WTC11 (cell line): ENCODE results near the gene SLC7A6OS. TPM values are rescaled to one million over a fixed set of nuclear protein-coding genes. Genes with fewer than 3 reads are reported as not detected.

Experiments used
- ATAC-seq: fragments of 200-7000 bp; cut with Tn5 transposase; 2 replicates; pipeline ENCODE4 v1.10.0; 2021; ENCODE audit warnings: mild to moderate bottlenecking, moderate library complexity
- CTCF ChIA-PET: fragments of 300-600 bp; sonication (Branson Sonifier 250); formaldehyde crosslinking; loops from one replicate; lab custom pipeline; 2021; ENCODE audit warnings: antibody characterized with exemption; lab: Charles Lee
- POLR2A ChIA-PET: fragments of 350-600 bp; sonication (Branson Sonifier 250); formaldehyde crosslinking; loops from one replicate; lab custom pipeline; 2021; ENCODE audit warnings: antibody characterized with exemption; lab: Charles Lee
- DNase-seq: peaks from one replicate; pipeline ENCODE4 v3.0.0; 2021; ENCODE audit warnings: low spot score
- H3K27ac Mint-ChIP-seq: 2 replicates; pipeline ENCODE4 v1.8.0; 2021; ENCODE audit warnings: mixed read lengths
- H3K27me3 Mint-ChIP-seq: 2 replicates; pipeline ENCODE4 v1.8.0; 2021; ENCODE audit warnings: low read depth, mild to moderate bottlenecking, moderate library complexity, mixed read lengths
- H3K36me3 Mint-ChIP-seq: 2 replicates; pipeline ENCODE4 v1.8.0; 2021; ENCODE audit warnings: mixed read lengths
- H3K4me1 Mint-ChIP-seq: 2 replicates; pipeline ENCODE4 v1.8.0; 2022; ENCODE audit warnings: mixed read lengths
- H3K4me3 Mint-ChIP-seq: 2 replicates; pipeline ENCODE4 v1.8.0; 2021; ENCODE audit warnings: mild to moderate bottlenecking, moderate library complexity, mixed read lengths
- H3K9me3 Mint-ChIP-seq: 2 replicates; pipeline ENCODE4 v1.8.0; 2021; ENCODE audit warnings: mixed read lengths
- AFF4 ChIP-seq: sonication (generic); formaldehyde crosslinking; IDR thresholded peaks from 2 replicates; pipeline ENCODE4 v1.8.1; 2023; ENCODE audit warnings: mild to moderate bottlenecking, missing genetic modification reagents, borderline replicate concordance
- ATF2 ChIP-seq: sonication (generic); formaldehyde crosslinking; IDR thresholded peaks from 2 replicates; pipeline ENCODE4 v1.8.1; 2022; ENCODE audit warnings: low read depth, missing genetic modification reagents, borderline replicate concordance
- E2F5 ChIP-seq: sonication (generic); formaldehyde crosslinking; IDR thresholded peaks from 2 replicates; pipeline ENCODE4 v1.8.1; 2022; ENCODE audit warnings: mild to moderate bottlenecking, moderate library complexity, missing genetic modification reagents
- FOXP1 ChIP-seq: sonication (generic); formaldehyde crosslinking; IDR thresholded peaks from 2 replicates; pipeline ENCODE4 v1.8.0; 2022; ENCODE audit warnings: missing genetic modification reagents, mild to moderate bottlenecking, moderate library complexity, borderline replicate concordance
- GABPB1 ChIP-seq: sonication (generic); formaldehyde crosslinking; IDR thresholded peaks from 2 replicates; pipeline ENCODE4 v1.8.1; 2023; ENCODE audit warnings: mild to moderate bottlenecking, missing genetic modification reagents
- IRF1 ChIP-seq: sonication (generic); formaldehyde crosslinking; IDR thresholded peaks from 2 replicates; pipeline ENCODE4 v1.8.0; 2023; ENCODE audit warnings: missing genetic modification reagents
- MXD4 ChIP-seq: fragments of 250-450 bp; sonication (Bioruptor Pico); IDR thresholded peaks from 2 replicates; pipeline ENCODE4 v1.8.0; 2021; ENCODE audit warnings: mild to moderate bottlenecking, moderate library complexity, borderline replicate concordance
- NFYB ChIP-seq: sonication (generic); formaldehyde crosslinking; conservative IDR thresholded peaks from 2 replicates; pipeline ENCODE4 v1.8.0; 2022; ENCODE audit warnings: low read depth, missing genetic modification reagents
- TP53 ChIP-seq: sonication (generic); formaldehyde crosslinking; IDR thresholded peaks from 2 replicates; pipeline ENCODE4 v1.8.1; 2023; ENCODE audit warnings: mild to moderate bottlenecking, missing genetic modification reagents
- ZNF416 ChIP-seq: fragments of 250-450 bp; sonication (Bioruptor Pico); IDR thresholded peaks from 2 replicates; pipeline ENCODE4 v1.9.0; 2021; ENCODE audit warnings: mild to moderate bottlenecking, inconsistent platforms
- ZNF425 ChIP-seq: fragments of 250-450 bp; sonication (Bioruptor Pico); conservative IDR thresholded peaks from 2 replicates; pipeline ENCODE4 v1.9.0; 2021; ENCODE audit warnings: mild to moderate bottlenecking
- total RNA-seq: library from RNA; stranded (reverse); gene quantifications from 3 replicates; pipeline ENCODE4 v1.2.3, GENCODE V29; 2021

SLC7A6OS gene
- total RNA-seq, 1 experiment from 2014 or later: 22.6 TPM

- DNase-seq: no peak
- Mint-ChIP-seq H3K9me3 (no peaks in the 10 kb centered on the region), H3K27ac (no peak overlapping the region), H3K4me1 (no peaks in the 10 kb centered on the region), H3K27me3 (no peaks in the 10 kb centered on the region), H3K4me3 (no peak overlapping the region), H3K36me3 (peaks cover 20% of the 10 kb centered on the region)
- POLR2A ChIA-PET: no interaction called here
- ATAC-seq: no peak
- TF ChIP-seq IRF1 (CRISPR knock-in tag) (no peak), MXD4 (no peak)
- CTCF ChIA-PET: interaction anchor here (1.4 to 3.3 kb wide), 3 partner anchors 19 to 227 kb away, joined by 3 to 13 read pairs (median 4); partner anchors contain the start of gene SLC7A6
These were observed 27.4 kb downstream of the SLC7A6OS start for GRCh38 chr16:68283346-68283745.

GRCh38 chr16:68282064-68282452, 28.7 kb downstream of the SLC7A6OS start:
- TF ChIP-seq NFYB (CRISPR knock-in tag): no peak
- no peak for TF ChIP-seq ATF2 (CRISPR knock-in tag)
- no peak for TF ChIP-seq ZNF416
- no peak for TF ChIP-seq FOXP1 (CRISPR knock-in tag)
- TF ChIP-seq E2F5 (CRISPR knock-in tag): no peak
- no peak for TF ChIP-seq ZNF425 (CRISPR knock-in tag)
- ATAC-seq: no peak
- no peak for DNase-seq
- H3K27ac Mint-ChIP-seq: no peak overlapping the region
- no peaks in the 10 kb centered on the region for H3K27me3 Mint-ChIP-seq
- H3K9me3 Mint-ChIP-seq: no peaks in the 10 kb centered on the region
- POLR2A ChIA-PET: no interaction called here
- H3K36me3 Mint-ChIP-seq: peaks cover 15% of the 10 kb centered on the region
- H3K4me3 Mint-ChIP-seq: no peak overlapping the region
- CTCF ChIA-PET: no interaction called here
- no peaks in the 10 kb centered on the region for H3K4me1 Mint-ChIP-seq

- no peak for TF ChIP-seq TP53
- TF ChIP-seq E2F5 (CRISPR knock-in tag): no peak
- TF ChIP-seq GABPB1 (CRISPR knock-in tag): peak; percentile 70
- TF ChIP-seq AFF4 (CRISPR knock-in tag): no peak
- CTCF ChIA-PET: no interaction called here
- H3K4me3 Mint-ChIP-seq: no peak overlapping the region
- DNase-seq (no peak), ATAC-seq (no peak)
- POLR2A ChIA-PET: no interaction called here
- H3K9me3 Mint-ChIP-seq: no peaks in the 10 kb centered on the region
- H3K27ac Mint-ChIP-seq: no peak overlapping the region
- no peaks in the 10 kb centered on the region for H3K27me3 Mint-ChIP-seq
- H3K4me1 Mint-ChIP-seq: no peaks in the 10 kb centered on the region
- peaks cover 13% of the 10 kb centered on the region for H3K36me3 Mint-ChIP-seq
These were observed 29.2 kb downstream of the SLC7A6OS start for GRCh38 chr16:68281368-68282063.
